IMR-90 (cell line): ENCODE data around the gene KIF22. TPM values are rescaled to one million over a fixed set of nuclear protein-coding genes. Genes with fewer than 3 reads are reported as not detected.

ENCODE experiments used
- ATAC-seq: fragments of 200-7000 bp; cut with Tn5 transposase; 2 replicates; pipeline ENCODE4 v1.9.1; 2020; ENCODE audit warnings: low read depth, mild to moderate bottlenecking, moderate library complexity
- BruUV-seq: library from RNA; stranded (reverse); fragments of 400-500 nt; replicated peaks from 2 replicates; lab custom pipeline; 2021; lab: Mats Ljungman, UMichigan
- CTCF ChIA-PET: fragments of 300-600 bp; formaldehyde crosslinking; extraction: SDS; loops from one replicate; lab custom pipeline; 2021; ENCODE audit warnings: antibody characterized with exemption; lab: Yijun Ruan, JAX
- POLR2A ChIA-PET: fragments of 300-600 bp; sonication (Branson Sonifier 250); formaldehyde crosslinking; loops from one replicate; lab custom pipeline; 2022; ENCODE audit warnings: antibody characterized with exemption; ENCODE audit not compliant: unreplicated experiment; lab: Charles Lee
- DNase-seq: peaks from one replicate; pipeline ENCODE4 v3.0.0; 2013
- H2AFZ ChIP-seq: replicated peaks from 2 replicates; pipeline ENCODE3; 2013; ENCODE audit warnings: low read length, mild to moderate bottlenecking; ENCODE audit not compliant: poor library complexity
- H2AK5ac ChIP-seq: 2 replicates; pipeline ENCODE4 v1.6.1; 2013; ENCODE audit warnings: low read depth, low read length, inconsistent platforms
- H2AK9ac ChIP-seq: replicated peaks from 2 replicates; pipeline ENCODE3; 2013; ENCODE audit warnings: mild to moderate bottlenecking, low read depth, low read length, moderate library complexity; ENCODE audit not compliant: poor library complexity
- H2BK120ac ChIP-seq: 2 replicates; pipeline ENCODE4 v1.6.1; 2013; ENCODE audit warnings: low read depth, low read length, inconsistent platforms
- H2BK15ac ChIP-seq: 3 replicates; pipeline ENCODE4 v1.6.1; 2013; ENCODE audit warnings: low read depth, low read length, inconsistent platforms
- H2BK20ac ChIP-seq: 2 replicates; pipeline ENCODE4 v1.6.1; 2013; ENCODE audit warnings: low read depth, mild to moderate bottlenecking, inconsistent platforms, low read length, moderate library complexity
- H2BK5ac ChIP-seq: 2 replicates; pipeline ENCODE4 v1.6.1; 2013; ENCODE audit warnings: mild to moderate bottlenecking, low read depth, low read length, inconsistent platforms; ENCODE audit not compliant: poor library complexity, severe bottlenecking
- H3K14ac ChIP-seq: replicated peaks from 2 replicates; pipeline ENCODE4 v1.6.1; 2013; ENCODE audit warnings: low read depth, low read length, inconsistent platforms
- H3K18ac ChIP-seq: 2 replicates; pipeline ENCODE4 v1.6.1; 2013; ENCODE audit warnings: low read depth, low read length, control low read depth
- H3K23ac ChIP-seq: 2 replicates; pipeline ENCODE4 v1.6.1; 2013; ENCODE audit warnings: low read depth, low read length, inconsistent platforms
- H3K27ac ChIP-seq: 2 replicates; pipeline ENCODE4 v1.5.1; 2013; ENCODE audit warnings: mild to moderate bottlenecking, control low read depth, low read length; ENCODE audit not compliant: insufficient read depth
- H3K27me3 ChIP-seq: 2 replicates; pipeline ENCODE4 v1.6.1; 2013; ENCODE audit warnings: low read length; ENCODE audit not compliant: control insufficient read depth, insufficient read depth
- H3K36me3 ChIP-seq: 2 replicates; pipeline ENCODE4 v1.6.1; 2013; ENCODE audit warnings: low read length, mixed read lengths; ENCODE audit not compliant: control insufficient read depth, insufficient read depth
- H3K4ac ChIP-seq: 2 replicates; pipeline ENCODE4 v1.6.1; 2013; ENCODE audit warnings: low read depth, low read length, inconsistent platforms
- H3K4me1 ChIP-seq: 2 replicates; pipeline ENCODE4 v1.6.1; 2013; ENCODE audit warnings: low read length, mixed read lengths; ENCODE audit not compliant: control insufficient read depth, insufficient read depth
- H3K4me2 ChIP-seq: 2 replicates; pipeline ENCODE4 v1.6.1; 2013; ENCODE audit warnings: low read depth, mild to moderate bottlenecking, control low read depth, low read length, moderate library complexity
- H3K4me3 ChIP-seq: 2 replicates; pipeline ENCODE4 v1.5.1; 2013; ENCODE audit warnings: low read depth, mild to moderate bottlenecking, control low read depth, low read length, moderate library complexity; ENCODE audit not compliant: insufficient read depth
- H3K56ac ChIP-seq: 2 replicates; pipeline ENCODE4 v1.6.1; 2013; ENCODE audit warnings: low read length, inconsistent platforms; ENCODE audit not compliant: insufficient read depth; ENCODE audit errors: extremely low read depth
- H3K79me1 ChIP-seq, 2 experiments: 2 replicates each; pipeline ENCODE4 v1.6.1; 2013; ENCODE audit warnings: low read length in 2 of 2, inconsistent platforms in 1 of 2, low read depth in 1 of 2
- H3K9ac ChIP-seq: 2 replicates; pipeline ENCODE4 v1.6.1; 2013; ENCODE audit warnings: low read depth, low read length, control low read depth
- H3K9me1 ChIP-seq: 2 replicates; pipeline ENCODE4 v1.6.1; 2013; ENCODE audit warnings: low read length, inconsistent platforms; ENCODE audit not compliant: insufficient read depth
- H3K9me3 ChIP-seq: 2 replicates; pipeline ENCODE4 v1.6.1; 2013; ENCODE audit warnings: low read length; ENCODE audit not compliant: control insufficient read depth, insufficient read depth
- H4K20me1 ChIP-seq: 2 replicates; pipeline ENCODE4 v1.6.1; 2013; ENCODE audit warnings: low read length, inconsistent platforms; ENCODE audit not compliant: insufficient read depth
- H4K5ac ChIP-seq: 2 replicates; pipeline ENCODE4 v1.6.1; 2013; ENCODE audit warnings: mild to moderate bottlenecking, low read depth, low read length, control low read depth
- H4K8ac ChIP-seq, 2 experiments: 2 replicates each; pipeline ENCODE4 v1.6.1; 2013; ENCODE audit warnings: low read depth in 2 of 2, low read length in 2 of 2, control low read depth in 1 of 2, inconsistent platforms in 1 of 2
- H4K91ac ChIP-seq: 2 replicates; pipeline ENCODE4 v1.6.1; 2013; ENCODE audit warnings: low read depth, low read length, inconsistent platforms; ENCODE audit not compliant: insufficient read depth
- MAZ ChIP-seq: IDR thresholded peaks from 2 replicates; pipeline ENCODE4 v1.6.1; 2012; ENCODE audit warnings: low read depth, mild to moderate bottlenecking, low read length, improper control_type of control experiment, moderate library complexity, borderline replicate concordance
- USF2 ChIP-seq: fragments of 150-350 bp; IDR thresholded peaks from 2 replicates; pipeline ENCODE4 v1.6.1; 2017; ENCODE audit warnings: mild to moderate bottlenecking, antibody characterized with exemption, low read length, low read depth
- WGBS, 2 experiments: methylation state at CpG; one replicate each; pipeline versions ENCODE4 v1.1.5 to v1.1.7; 2013; ENCODE audit warnings: missing lambda C conversion rate in 2 of 2; ENCODE audit not compliant: insufficient read length in 1 of 2; ENCODE audit errors: extremely low coverage in 2 of 2; 5-methylcytosine and 5-hydroxymethylcytosine counted together
- dilution Hi-C: fragments of 300-500 bp; cut with HindIII; formaldehyde crosslinking; loops from one replicate; pipeline ENCODE4 v1.14.3; 2018; ENCODE audit warnings: low sequenced_read_pairs; ENCODE audit not compliant: unreplicated experiment
- in situ Hi-C: fragments of 300-500 bp; cut with MboI; formaldehyde crosslinking; loops from 3 replicates; pipeline ENCODE4 v1.14.3; 2019; ENCODE audit warnings: low sequenced_read_pairs, inconsistent platforms, mixed read lengths
- intact Hi-C: fragments of 100-400 bp; cut with micrococcal nuclease; formaldehyde crosslinking; loops from 2 replicates; pipeline ENCODE4 v1.10.0; 2022
- polyA plus RNA-seq, 3 experiments: library from polyadenylated mRNA; depleted of rRNA; stranded (reverse); fragments of >200 nt; gene quantifications; 2 replicates each; pipeline ENCODE4 v1.2.3, GENCODE V29; 2012; ENCODE audit warnings: low replicate concordance in 1 of 3
- total RNA-seq: library from RNA; depleted of rRNA; stranded (reverse); fragments of >200 nt; gene quantifications from 2 replicates; pipeline ENCODE4 v1.2.3, GENCODE V29; 2012

The KIF22 gene
- total and polyA plus RNA-seq, 2 of the 4 experiments (the other 2 are of a cell fraction), result 43.0 to 65.1 TPM

GRCh38 chr16:29852654-29853053 lies 62.1 kb downstream of the KIF22 start:
- no peak overlapping the region for H3K27ac ChIP-seq
- no peaks in the 10 kb centered on the region for H4K20me1 ChIP-seq
- no peak overlapping the region for H3K4me2 ChIP-seq
- no peak overlapping the region for H3K23ac ChIP-seq
- DNase-seq, result peak; percentile 72
- no peak overlapping the region for H3K4ac ChIP-seq
- H3K56ac ChIP-seq, result no peak overlapping the region
- no TSS peak for BruUV-seq
- no peak overlapping the region for H4K5ac ChIP-seq
- H2BK120ac ChIP-seq, result no peak overlapping the region
- peaks cover 2% of the 10 kb centered on the region; the same call in 1 of the 2 replicates for H3K4me1 ChIP-seq
- CTCF ChIA-PET, result no interaction called here
- no peak overlapping the region for H3K9ac ChIP-seq
- H2BK15ac ChIP-seq, result no peak overlapping the region
- WGBS, 2 experiments, result no CpG with 5 or more reads among the region's 7 CpGs
- H3K18ac ChIP-seq, result no peak overlapping the region
- H3K4me3 ChIP-seq, result no peak overlapping the region
- H3K27me3 ChIP-seq, result no peaks in the 10 kb centered on the region
- H2AFZ ChIP-seq, result peak overlapping the region; percentile 43
- H3K79me1 ChIP-seq, result no peaks in the 10 kb centered on the region
- peak overlapping the region in 1 of 2 experiments; percentile 60; a peak in 2 of 4 replicates for H4K8ac ChIP-seq
- H3K9me3 ChIP-seq, result no peaks in the 10 kb centered on the region
- ATAC-seq, result peak; percentile 5; the same call in 1 of the 2 replicates
- H4K91ac ChIP-seq, result no peak overlapping the region
- no peak overlapping the region for H3K14ac ChIP-seq
- peaks cover 8% of the 10 kb centered on the region for H3K36me3 ChIP-seq
- H2AK5ac ChIP-seq, result no peak overlapping the region
- H2BK5ac ChIP-seq, result no peak overlapping the region
- H2BK20ac ChIP-seq, result no peak overlapping the region
- TF ChIP-seq MAZ, result no peak
- peak; percentile 89 for TF ChIP-seq USF2
- POLR2A ChIA-PET, result no interaction called here
- H3K9me1 ChIP-seq, result peaks cover 3% of the 10 kb centered on the region; the same call in 1 of the 2 replicates
- dilution Hi-C loops (no loop called here), intact Hi-C loops (no loop called here), in situ Hi-C loops (no loop called here)
- H2AK9ac ChIP-seq, result peak overlapping the region; percentile 63
